Trophoblast cell (in vitro differentiated cells and primary cell): Measurements from ENCODE around the gene PGAP6.
A peak's percentile ranks its signal among the peaks of the same experiment; 100 is the strongest.

Experiments used
- DNase-seq, 2 donors: peaks; one replicate each; pipeline ENCODE4 v3.0.0-alpha.2; 2016
- H2AFZ ChIP-seq: 2 replicates; pipeline ENCODE4 v1.6.1; 2013; ENCODE audit warnings: low read length, moderate library complexity, mild to moderate bottlenecking; ENCODE audit not compliant: insufficient read depth, poor library complexity
- H2AK5ac ChIP-seq: 2 replicates; pipeline ENCODE4 v1.6.1; 2013; ENCODE audit warnings: mild to moderate bottlenecking, low read length
- H2BK120ac ChIP-seq: 2 replicates; pipeline ENCODE4 v1.6.1; 2013; ENCODE audit warnings: low read length, mild to moderate bottlenecking, moderate library complexity; ENCODE audit not compliant: insufficient read depth, poor library complexity
- H2BK12ac ChIP-seq: 2 replicates; pipeline ENCODE4 v1.6.1; 2013; ENCODE audit warnings: mild to moderate bottlenecking, low read length, moderate library complexity
- H2BK5ac ChIP-seq: 2 replicates; pipeline ENCODE4 v1.6.1; 2013; ENCODE audit warnings: low read length, low read depth, moderate library complexity, mild to moderate bottlenecking; ENCODE audit not compliant: poor library complexity
- H3K14ac ChIP-seq: 2 replicates; pipeline ENCODE4 v1.6.1; 2013; ENCODE audit warnings: mild to moderate bottlenecking, low read length
- H3K18ac ChIP-seq: 2 replicates; pipeline ENCODE4 v1.6.1; 2013; ENCODE audit warnings: mild to moderate bottlenecking, low read length
- H3K23ac ChIP-seq: 2 replicates; pipeline ENCODE4 v1.6.1; 2013; ENCODE audit warnings: low read length
- H3K27ac ChIP-seq: 2 replicates; pipeline ENCODE4 v1.5.1; 2013; ENCODE audit warnings: low read depth, mild to moderate bottlenecking, inconsistent platforms, low read length, moderate library complexity
- H3K27me3 ChIP-seq: 2 replicates; pipeline ENCODE4 v1.6.1; 2013; ENCODE audit warnings: inconsistent platforms, mild to moderate bottlenecking, low read length, moderate library complexity; ENCODE audit not compliant: insufficient read depth
- H3K36me3 ChIP-seq, 2 experiments: 1 replicate in 1 of 2; 2 replicates in 1 of 2; pipeline ENCODE4 v1.6.1; 2013; ENCODE audit warnings: low read length in 2 of 2, mild to moderate bottlenecking in 2 of 2, moderate library complexity in 1 of 2; ENCODE audit not compliant: insufficient read depth in 2 of 2, control insufficient read depth in 1 of 2
- H3K4ac ChIP-seq: 2 replicates; pipeline ENCODE4 v1.6.1; 2013; ENCODE audit warnings: low read depth, mild to moderate bottlenecking, low read length, moderate library complexity
- H3K4me1 ChIP-seq, 2 experiments: 1 replicate in 1 of 2; 2 replicates in 1 of 2; pipeline ENCODE4 v1.6.1; 2013; ENCODE audit warnings: low read length in 2 of 2, mild to moderate bottlenecking in 2 of 2, moderate library complexity in 1 of 2; ENCODE audit not compliant: insufficient read depth in 2 of 2, control insufficient read depth in 1 of 2
- H3K4me2 ChIP-seq: 2 replicates; pipeline ENCODE4 v1.6.1; 2013; ENCODE audit warnings: inconsistent platforms, mild to moderate bottlenecking, low read length, moderate library complexity
- H3K4me3 ChIP-seq: 2 replicates; pipeline ENCODE4 v1.5.1; 2013; ENCODE audit warnings: mild to moderate bottlenecking, low read depth, low read length, inconsistent platforms
- H3K79me1 ChIP-seq: one replicate; pipeline ENCODE4 v1.6.1; 2013; ENCODE audit warnings: low read length
- H3K79me2 ChIP-seq: 2 replicates; pipeline ENCODE4 v1.6.1; 2013; ENCODE audit warnings: low read length, mild to moderate bottlenecking; ENCODE audit not compliant: control insufficient read depth, insufficient read depth, poor library complexity
- H3K9ac ChIP-seq: 2 replicates; pipeline ENCODE4 v1.6.1; 2013; ENCODE audit warnings: mild to moderate bottlenecking, low read length
- H3K9me3 ChIP-seq: 2 replicates; pipeline ENCODE4 v1.6.1; 2013; ENCODE audit warnings: low read depth, mild to moderate bottlenecking, control low read depth, inconsistent platforms, low read length; ENCODE audit not compliant: insufficient read depth
- H4K12ac ChIP-seq: 2 replicates; pipeline ENCODE4 v1.6.1; 2013; ENCODE audit warnings: low read depth, mild to moderate bottlenecking, low read length, moderate library complexity
- H4K8ac ChIP-seq: 2 replicates; pipeline ENCODE4 v1.6.1; 2013; ENCODE audit warnings: low read depth, mild to moderate bottlenecking, low read length, moderate library complexity
- H4K91ac ChIP-seq: one replicate; pipeline ENCODE4 v1.6.1; 2013; ENCODE audit warnings: low read depth, mild to moderate bottlenecking, low read length, moderate library complexity
- WGBS: extraction: QIAGEN DNeasy Blood & Tissue Kit; methylation state at CpG from one replicate; pipeline ENCODE4 v1.1.7; 2013; ENCODE audit warnings: missing lambda C conversion rate; ENCODE audit not compliant: insufficient read length, insufficient coverage; ENCODE audit errors: extremely low coverage; 5-methylcytosine and 5-hydroxymethylcytosine counted together

Gene PGAP6

DNA sequence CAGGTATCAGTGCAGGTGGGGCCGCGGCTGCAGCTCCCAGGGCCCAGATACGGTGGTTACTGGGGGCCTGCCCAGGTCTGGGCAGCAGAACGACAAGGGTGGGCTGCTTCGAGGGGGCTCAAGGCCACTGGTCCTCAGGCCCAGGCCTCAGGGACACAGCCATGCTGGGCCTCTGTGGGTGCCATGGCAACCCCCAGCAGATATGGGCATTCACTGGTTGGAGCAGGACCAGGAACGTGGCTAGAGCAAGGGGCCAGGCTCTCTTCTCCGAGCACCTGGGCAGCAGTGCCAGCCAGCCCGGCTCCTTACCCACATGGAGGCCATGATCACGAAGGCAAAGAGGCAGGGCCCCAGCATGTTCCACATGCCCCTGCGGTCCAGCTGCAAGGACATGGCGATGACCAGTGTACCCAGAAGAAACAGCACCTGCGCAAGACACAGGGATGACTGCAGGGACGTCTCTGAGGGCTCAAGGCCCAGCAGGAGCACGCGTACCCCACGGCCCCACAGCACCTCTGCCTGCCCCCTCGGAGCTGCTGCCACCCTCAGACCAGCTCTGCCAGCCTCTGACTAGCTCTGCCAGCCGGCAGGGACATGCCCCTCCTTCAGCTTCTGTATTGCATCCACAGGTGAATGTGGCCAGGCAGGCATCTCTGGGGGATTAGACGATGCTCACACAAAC, 9.3 kb downstream of the PGAP6 start:
- Histone ChIP-seq H3K9ac (no peak overlapping the region), H3K14ac (no peak overlapping the region), H3K27me3 (no peaks in the 10 kb centered on the region), H4K12ac (no peak overlapping the region), H3K79me1 (no peaks in the 10 kb centered on the region), H2AK5ac (no peak overlapping the region), H2AFZ (no peak overlapping the region), H3K9me3 (peaks cover 3% of the 10 kb centered on the region), H4K8ac (no peak overlapping the region), H3K4me2 (no peak overlapping the region), H3K79me2 (no peaks in the 10 kb centered on the region), H4K91ac (no peak overlapping the region), H3K27ac (no peak overlapping the region), H2BK120ac (no peak overlapping the region), H3K18ac (no peak overlapping the region), H3K4me1 (peaks cover 4 to 12% of the 10 kb centered on the region in 2 experiments), H2BK12ac (no peak overlapping the region), H3K4me3 (no peak overlapping the region), H3K4ac (no peak overlapping the region), H3K23ac (no peak overlapping the region), H3K36me3 (peaks cover 78 to 82% of the 10 kb centered on the region in 2 experiments), H2BK5ac (no peak overlapping the region)
- no peak for DNase-seq
- WGBS, result no CpG with 5 or more reads among the region's 19 CpGs

DNA sequence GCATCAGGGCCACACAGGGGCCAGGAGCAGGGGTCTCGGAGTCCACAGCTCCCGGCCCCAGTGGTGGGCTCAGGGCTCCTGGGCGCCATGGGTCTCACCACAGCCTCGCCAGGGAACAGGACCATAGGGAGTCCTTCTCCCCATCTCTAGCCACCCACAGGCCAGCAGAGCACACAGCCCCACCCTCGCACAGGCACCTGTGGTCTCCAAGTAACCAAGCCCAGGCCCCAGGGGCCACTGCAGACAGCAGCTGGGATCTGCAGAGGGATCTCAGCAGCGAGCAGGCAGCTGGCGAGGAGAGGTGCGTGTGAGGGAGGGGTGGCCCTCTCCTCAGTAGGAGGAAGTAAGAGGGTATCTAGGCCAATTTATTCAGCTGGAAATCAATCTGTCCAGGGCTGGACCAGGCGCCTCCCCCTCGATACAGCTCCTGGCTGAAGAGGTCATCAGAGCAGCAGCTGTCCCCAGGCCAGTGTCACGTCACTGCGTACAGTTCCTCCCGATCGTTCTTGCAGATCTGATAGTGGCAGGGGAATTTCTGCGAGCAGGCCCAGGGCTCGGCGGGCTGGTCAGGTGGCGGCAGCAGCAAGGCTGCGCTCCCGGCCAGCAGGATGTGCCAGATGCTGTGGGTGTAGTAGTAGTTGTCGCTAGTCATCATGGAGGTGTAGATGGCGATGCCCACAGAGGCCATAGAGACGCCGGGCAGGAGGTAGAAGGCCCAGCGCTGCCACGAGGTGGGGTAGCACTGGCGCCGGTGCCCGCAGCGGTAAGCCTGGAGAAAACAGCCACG, 10.1 kb downstream of the PGAP6 start:
- Histone ChIP-seq H3K18ac (no peak overlapping the region), H3K4me1 (peaks cover 4 to 12% of the 10 kb centered on the region in 2 experiments), H2BK5ac (no peak overlapping the region), H3K27ac (no peak overlapping the region), H3K27me3 (no peaks in the 10 kb centered on the region), H3K23ac (no peak overlapping the region), H3K14ac (no peak overlapping the region), H3K4ac (no peak overlapping the region), H2AK5ac (no peak overlapping the region), H4K91ac (no peak overlapping the region), H3K9ac (no peak overlapping the region), H3K79me2 (no peaks in the 10 kb centered on the region), H3K4me3 (peak overlapping the region; percentile 24), H3K4me2 (no peak overlapping the region), H3K36me3 (peaks cover 77 to 82% of the 10 kb centered on the region in 2 experiments), H3K9me3 (peaks cover 3% of the 10 kb centered on the region), H2AFZ (no peak overlapping the region), H3K79me1 (no peaks in the 10 kb centered on the region), H4K12ac (no peak overlapping the region), H2BK120ac (no peak overlapping the region), H2BK12ac (no peak overlapping the region), H4K8ac (no peak overlapping the region)
- WGBS, result no CpG with 5 or more reads among the region's 31 CpGs
- DNase-seq, result peak; percentile 89 to 92

DNA sequence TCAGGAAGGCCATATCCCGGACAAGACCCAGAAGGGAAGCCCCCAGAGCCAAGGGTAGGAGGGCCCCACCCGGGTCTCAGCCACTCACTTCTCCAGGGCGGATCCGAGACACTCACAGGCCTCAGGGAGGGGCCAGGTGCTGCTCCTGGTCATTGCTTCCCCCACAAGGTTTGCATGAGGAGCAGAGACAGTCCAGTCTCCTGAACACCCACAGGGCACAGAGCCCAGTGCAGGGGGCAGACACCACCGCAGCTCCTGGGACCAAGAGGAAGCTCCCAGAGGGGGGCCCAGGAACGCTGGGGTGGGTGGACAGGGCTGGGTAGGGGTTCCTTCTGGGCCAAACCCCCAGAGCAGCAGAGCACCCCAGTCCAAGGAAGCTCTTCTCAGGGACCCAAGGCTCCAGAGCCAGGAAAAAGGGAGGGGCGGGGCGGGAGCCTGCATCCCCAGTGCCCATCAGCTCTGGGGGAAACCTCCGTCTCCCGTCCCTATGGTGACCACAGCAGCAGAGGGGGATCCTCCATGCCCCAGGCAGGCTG, 10.7 kb downstream of the PGAP6 start:
- Histone ChIP-seq H2AK5ac (peak overlapping the region; percentile 22), H4K12ac (peak overlapping the region; percentile 40), H4K91ac (peak overlapping the region; percentile 3), H3K23ac (no peak overlapping the region), H3K4me3 (no peak overlapping the region), H3K4me2 (peak overlapping the region; percentile 49), H3K27me3 (no peaks in the 10 kb centered on the region), H2BK120ac (no peak overlapping the region), H3K4ac (no peak overlapping the region), H2BK5ac (no peak overlapping the region), H3K79me1 (no peaks in the 10 kb centered on the region), H3K14ac (no peak overlapping the region), H3K4me1 (peaks cover 4 to 12% of the 10 kb centered on the region in 2 experiments), H3K9ac (no peak overlapping the region), H3K18ac (no peak overlapping the region), H2BK12ac (no peak overlapping the region), H3K9me3 (no peaks in the 10 kb centered on the region), H4K8ac (peak overlapping the region; percentile 13), H2AFZ (no peak overlapping the region), H3K27ac (peak overlapping the region; percentile 19), H3K36me3 (peaks cover 77 to 82% of the 10 kb centered on the region in 2 experiments), H3K79me2 (no peaks in the 10 kb centered on the region)
- no peak for DNase-seq
- WGBS, result no CpG with 5 or more reads among the region's 10 CpGs

DNA sequence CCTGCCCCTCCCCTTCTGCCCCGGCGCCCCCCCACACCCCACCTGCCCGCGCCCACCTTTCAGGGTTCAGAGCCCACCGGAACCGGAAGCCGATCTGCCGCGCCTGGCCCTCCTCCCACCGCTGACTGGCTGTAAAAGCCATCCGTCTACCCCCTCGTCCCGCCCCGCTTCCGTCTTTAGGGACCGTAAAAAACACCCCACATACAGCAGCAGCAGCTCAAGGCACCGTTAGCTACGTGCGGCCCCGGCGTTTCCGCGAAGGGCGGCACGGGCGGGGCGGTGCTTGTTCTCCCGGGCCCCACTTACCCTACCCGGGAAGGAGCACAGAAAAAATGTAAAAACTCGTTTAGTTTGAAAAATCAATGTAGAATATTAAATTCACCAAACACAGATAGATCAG, 11.3 kb downstream of the PGAP6 start, which contains the start of gene MRPL28:
Gene MRPL28 (minus strand): TSS at position 96 of the 400 bp plus-strand sequence. CDS start 320 bp downstream, outside the sequence.
- H3K9me3 ChIP-seq, result no peaks in the 10 kb centered on the region
- peak; percentile 87 to 92 for DNase-seq
- no peak within 1 kb of the TSS for H2BK12ac ChIP-seq
- no peak within 1 kb of the TSS for H2AFZ ChIP-seq
- H3K79me2 ChIP-seq, result no peaks in the 10 kb centered on the region
- WGBS, result no CpG with 5 or more reads among the region's 30 CpGs
- H3K27ac ChIP-seq, result peak within 1 kb of the TSS; percentile 19
- H3K4me1 ChIP-seq, result peaks cover 4 to 12% of the 10 kb centered on the region in 2 experiments
- no peaks in the 10 kb centered on the region for H3K79me1 ChIP-seq
- H3K18ac ChIP-seq, result no peak within 1 kb of the TSS
- H3K23ac ChIP-seq, result no peak within 1 kb of the TSS
- H3K9ac ChIP-seq, result no peak within 1 kb of the TSS
- H4K8ac ChIP-seq, result peak within 1 kb of the TSS; percentile 13
- H3K4me3 ChIP-seq, result peak within 1 kb of the TSS; percentile 39
- H4K12ac ChIP-seq, result peak within 1 kb of the TSS; percentile 40
- H3K14ac ChIP-seq, result no peak within 1 kb of the TSS
- H2BK120ac ChIP-seq, result no peak within 1 kb of the TSS
- H3K4ac ChIP-seq, result no peak within 1 kb of the TSS
- H2AK5ac ChIP-seq, result peak within 1 kb of the TSS; percentile 22
- H3K4me2 ChIP-seq, result peak within 1 kb of the TSS; percentile 56
- H4K91ac ChIP-seq, result peak within 1 kb of the TSS; percentile 3
- no peak within 1 kb of the TSS for H2BK5ac ChIP-seq
- H3K27me3 ChIP-seq, result no peaks in the 10 kb centered on the region
- peaks cover 73 to 78% of the 10 kb centered on the region in 2 experiments for H3K36me3 ChIP-seq
